ENCODE data around the gene MRGPRX1.

- TF ChIP-seq RBM39 (IDR thresholded peaks at IDR 0.05; ENCODE audit: low read depth, low read length, poor library complexity, severe bottlenecking): no peak
- no peak for TF ChIP-seq CC2D1A (CRISPR knock-in tag; IDR thresholded peaks at IDR 0.05)
- TF ChIP-seq POLR2A (IDR thresholded peaks at IDR 0.05; ENCODE audit: insufficient read depth in 1 of 2, low read depth in 2 of 2, low read length in 2 of 2): no peak
- no peak for TF ChIP-seq ZFP62 (CRISPR knock-in tag; IDR thresholded peaks at IDR 0.05)
- TF ChIP-seq MEIS2 (CRISPR knock-in tag; IDR thresholded peaks at IDR 0.05): no peak
- TF ChIP-seq NFE2L2 (IDR thresholded peaks at IDR 0.05; ENCODE audit: low read length): no peak
- no peak for TF ChIP-seq NFKBIZ (CRISPR knock-in tag; IDR thresholded peaks at IDR 0.05)
- no peak for TF ChIP-seq CHCHD3 (CRISPR knock-in tag; IDR thresholded peaks at IDR 0.05)
- no peak for TF ChIP-seq ZNF430 (CRISPR knock-in tag; IDR thresholded peaks at IDR 0.05)
- TF ChIP-seq, protein P1, sequence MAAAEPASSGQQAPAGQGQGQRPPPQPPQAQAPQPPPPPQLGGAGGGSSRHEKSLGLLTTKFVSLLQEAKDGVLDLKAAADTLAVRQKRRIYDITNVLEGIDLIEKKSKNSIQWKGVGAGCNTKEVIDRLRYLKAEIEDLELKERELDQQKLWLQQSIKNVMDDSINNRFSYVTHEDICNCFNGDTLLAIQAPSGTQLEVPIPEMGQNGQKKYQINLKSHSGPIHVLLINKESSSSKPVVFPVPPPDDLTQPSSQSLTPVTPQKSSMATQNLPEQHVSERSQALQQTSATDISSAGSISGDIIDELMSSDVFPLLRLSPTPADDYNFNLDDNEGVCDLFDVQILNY (CRISPR knock-in tag; conservative IDR thresholded peaks at IDR 0.05): no peak
Observed at GRCh38 chr11:18927550-18928322, 11.5 kb downstream of the MRGPRX1 start.

All from HepG2 (cell line).